ENCODE measurements around the gene NKX2-1. TPM values are rescaled to one million over a fixed set of nuclear protein-coding genes. Genes with fewer than 3 reads are reported as not detected.

NKX2-1 gene
- not detected for total RNA-seq
- not detected for total RNA-seq (2013)

GRCh38 chr14:36519431-36520321 lies at the start of gene NKX2-1:
NKX2-1 (minus strand) TSS chr14:36520232; CDS start chr14:36520129, 103 bp downstream.
- Histone ChIP-seq H3K4me3 (ENCODE audit: low read length) (no peak within 1 kb of the TSS), H3K9me3 (ENCODE audit: control insufficient read depth, insufficient read depth, low read length) (peaks cover 7% of the 10 kb centered on the region), H3K27ac (ENCODE audit: low read length) (no peak within 1 kb of the TSS), H3K36me3 (ENCODE audit: control insufficient read depth, insufficient read depth, low read length) (no peaks in the 10 kb centered on the region), H3K27me3 (ENCODE audit: control insufficient read depth, insufficient read depth, low read length) (peaks cover 35% of the 10 kb centered on the region), H3K4me1 (ENCODE audit: control insufficient read depth, insufficient read depth, low read length) (no peaks in the 10 kb centered on the region)
- H3K36me3 Mint-ChIP-seq: peaks cover 7% of the 10 kb centered on the region
- DNase-seq (no peak), ATAC-seq (no peak)
- H3K4me3 Mint-ChIP-seq: no peak within 1 kb of the TSS
- intact Hi-C loops (cut with micrococcal nuclease): no loop called here
- no peak within 1 kb of the TSS for H3K27ac Mint-ChIP-seq
- 4% methylated on average over 47 of the region's 49 CpGs for WGBS (ENCODE audit: insufficient coverage)
- TF ChIP-seq CTCF (IDR thresholded peaks at IDR 0.05): no peak
- peaks cover 48 to 56% of the 10 kb centered on the region in 2 donors for H3K27me3 Mint-ChIP-seq (ENCODE audit: low read depth in 2 of 2)
- peaks cover 0 to 5% of the 10 kb centered on the region in 2 donors for H3K9me3 Mint-ChIP-seq
- H3K4me1 Mint-ChIP-seq: no peaks in the 10 kb centered on the region

DNA sequence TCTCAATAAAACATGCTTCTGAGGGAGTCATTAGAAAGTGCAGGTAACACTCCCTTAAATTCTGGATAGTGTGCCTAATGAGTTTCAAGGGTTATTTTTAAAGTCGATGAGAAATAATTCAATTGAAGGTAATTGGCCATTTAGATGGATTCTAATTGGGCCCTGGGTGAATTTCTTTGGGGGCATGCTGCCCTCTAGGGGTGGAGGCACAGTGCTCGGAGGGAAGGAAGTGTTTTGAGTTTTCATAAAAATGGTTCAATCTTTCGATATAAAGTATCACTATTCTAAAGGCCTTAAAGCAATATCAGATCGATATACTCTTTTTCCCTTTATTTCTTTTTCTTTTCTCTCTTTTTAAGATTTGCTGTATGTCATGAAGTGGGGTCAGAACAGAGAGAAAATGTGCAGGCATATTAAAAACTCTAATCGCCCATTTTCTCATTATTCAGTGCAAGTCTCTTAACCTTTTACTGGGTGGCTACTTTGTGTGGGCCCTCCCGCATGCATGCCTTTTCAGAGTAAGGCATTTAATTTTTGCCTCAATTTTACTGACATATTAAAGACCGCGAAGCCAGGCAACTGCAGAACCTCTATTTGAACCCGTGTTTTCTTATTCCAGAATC lies 36.9 kb upstream of the NKX2-1 start:
- Mint-ChIP-seq H3K4me3 (no peak overlapping the region), H3K4me1 (no peaks in the 10 kb centered on the region), H3K27me3 (ENCODE audit: low read depth in 2 of 2) (peaks cover 8 to 13% of the 10 kb centered on the region in 2 donors), H3K9me3 (peaks cover 0 to 2% of the 10 kb centered on the region in 2 donors), H3K36me3 (no peaks in the 10 kb centered on the region), H3K27ac (no peak overlapping the region)
- no peaks in the 10 kb centered on the region for H3K4me1 ChIP-seq (ENCODE audit: control insufficient read depth, insufficient read depth, low read length)
- H3K36me3 ChIP-seq (ENCODE audit: control insufficient read depth, insufficient read depth, low read length): no peaks in the 10 kb centered on the region
- TF ChIP-seq CTCF (IDR thresholded peaks at IDR 0.05): peak; percentile 12
- H3K27ac ChIP-seq (ENCODE audit: low read length): no peak overlapping the region
- WGBS (ENCODE audit: insufficient coverage): 68% methylated on average over 7 of the region's 9 CpGs
- intact Hi-C loops (cut with micrococcal nuclease): no loop called here
- no peaks in the 10 kb centered on the region for H3K9me3 ChIP-seq (ENCODE audit: control insufficient read depth, insufficient read depth, low read length)
- H3K27me3 ChIP-seq (ENCODE audit: control insufficient read depth, insufficient read depth, low read length): no peaks in the 10 kb centered on the region
- ATAC-seq (no peak), DNase-seq (peak in 1 of 2 donors; percentile 13)
- no peak overlapping the region for H3K4me3 ChIP-seq (ENCODE audit: low read length)

DNA sequence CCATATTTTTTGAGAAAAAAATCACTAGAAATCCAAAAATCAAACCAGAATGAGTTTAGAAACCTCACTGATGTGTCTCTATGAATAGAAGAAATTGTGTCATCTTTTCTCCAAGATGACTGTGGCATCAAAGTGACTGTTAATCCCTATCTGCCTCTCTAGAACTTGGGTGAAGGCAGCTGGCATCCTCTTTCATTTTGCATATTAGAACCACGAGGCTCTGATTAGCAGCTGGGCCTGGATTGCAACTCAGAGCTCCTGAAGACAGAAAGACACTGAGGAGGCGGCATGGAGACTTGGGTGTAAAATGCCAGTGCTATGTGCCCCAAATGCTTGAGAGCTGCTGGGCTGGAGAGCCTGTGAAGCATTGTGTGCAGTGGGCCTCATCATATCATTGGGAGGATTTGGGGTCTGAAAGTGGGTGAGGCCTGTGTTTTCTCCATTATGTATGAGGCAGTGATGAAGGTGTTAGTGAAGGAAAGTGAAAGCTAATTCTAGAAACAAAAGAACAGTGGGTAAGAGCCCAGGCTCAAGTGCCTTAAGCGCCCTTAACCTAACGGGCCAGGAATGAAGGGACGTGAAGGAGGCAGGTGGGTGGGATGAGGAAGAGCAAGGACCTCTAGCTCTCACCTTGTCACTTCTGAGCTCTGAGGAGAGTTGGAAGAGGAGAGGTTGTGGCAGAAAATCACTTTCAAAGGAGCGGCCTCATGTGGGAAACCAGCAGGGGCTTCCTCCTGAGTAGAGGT lies 36.1 kb upstream of the NKX2-1 start:
- intact Hi-C loops (cut with micrococcal nuclease): no loop called here
- Histone ChIP-seq H3K36me3 (ENCODE audit: control insufficient read depth, insufficient read depth, low read length) (no peaks in the 10 kb centered on the region), H3K4me1 (ENCODE audit: control insufficient read depth, insufficient read depth, low read length) (no peaks in the 10 kb centered on the region), H3K27me3 (ENCODE audit: control insufficient read depth, insufficient read depth, low read length) (no peaks in the 10 kb centered on the region), H3K27ac (ENCODE audit: low read length) (no peak overlapping the region), H3K4me3 (ENCODE audit: low read length) (no peak overlapping the region), H3K9me3 (ENCODE audit: control insufficient read depth, insufficient read depth, low read length) (no peaks in the 10 kb centered on the region)
- no peak for TF ChIP-seq CTCF (IDR thresholded peaks at IDR 0.05)
- ATAC-seq (no peak), DNase-seq (no peak)
- Mint-ChIP-seq H3K27me3 (ENCODE audit: low read depth in 2 of 2) (peaks cover under 1 to 8% of the 10 kb centered on the region in 2 donors), H3K27ac (no peak overlapping the region), H3K4me3 (no peak overlapping the region), H3K4me1 (no peaks in the 10 kb centered on the region), H3K36me3 (no peaks in the 10 kb centered on the region), H3K9me3 (peaks cover 0 to 2% of the 10 kb centered on the region in 2 donors)
- WGBS (ENCODE audit: insufficient coverage): 86% methylated on average over 6 of the region's 6 CpGs
